ENCODE results near the gene LAG3.

- no peak for TF ChIP-seq CTCF (conservative IDR thresholded peaks at IDR 0.05; ENCODE audit: low read depth in 2 of 2)
- TF ChIP-seq CREB1 (CRISPR knock-in tag; IDR thresholded peaks at IDR 0.05; ENCODE audit: low read depth) = no peak
Observed at GRCh38 chr12:6810758-6811157, 38.4 kb downstream of the LAG3 start.
